ENCODE measurements around the gene GPX1. TPM values are rescaled to one million over a fixed set of nuclear protein-coding genes. Genes with fewer than 3 reads are reported as not detected.

GPX1 gene
- total RNA-seq, 6 experiments from 2014 or later: 127 to 455 (median 278) TPM

DNA sequence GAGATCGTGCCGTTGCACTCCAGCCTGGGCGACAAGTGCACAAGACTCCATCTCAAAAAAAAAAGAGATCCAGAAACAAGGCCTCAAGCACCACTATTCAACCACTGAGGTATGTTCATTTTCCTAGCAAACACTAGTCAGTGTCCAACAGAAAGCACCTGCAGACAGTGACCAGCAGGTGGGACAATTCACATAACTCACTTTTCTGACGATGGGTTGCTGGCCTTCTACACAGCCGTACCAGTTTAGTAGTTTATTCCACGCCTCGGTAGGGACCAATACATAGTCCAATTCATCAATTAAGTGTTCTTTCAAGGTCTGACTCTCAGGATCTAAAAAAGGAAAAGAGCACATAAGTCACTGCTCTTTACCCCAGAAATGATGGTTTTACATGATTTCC lies 30.7 kb downstream of the GPX1 start:
- no peaks in the 10 kb centered on the region for H3K27me3 ChIP-seq
- intact Hi-C loops (cut with DNase I): no loop called here
- WGBS (ENCODE audit: insufficient coverage, low coverage, low lambda C conversion rate, missing lambda C conversion rate): 54% methylated on average over 6 of the region's 7 CpGs
- DNase-seq: no peak
- peaks cover 20 to 62% (median 40%) of the 10 kb centered on the region in 4 donors for H3K36me3 ChIP-seq
- no peak for TF ChIP-seq POLR2A (IDR thresholded peaks at IDR 0.05)
- TF ChIP-seq, protein P1, sequence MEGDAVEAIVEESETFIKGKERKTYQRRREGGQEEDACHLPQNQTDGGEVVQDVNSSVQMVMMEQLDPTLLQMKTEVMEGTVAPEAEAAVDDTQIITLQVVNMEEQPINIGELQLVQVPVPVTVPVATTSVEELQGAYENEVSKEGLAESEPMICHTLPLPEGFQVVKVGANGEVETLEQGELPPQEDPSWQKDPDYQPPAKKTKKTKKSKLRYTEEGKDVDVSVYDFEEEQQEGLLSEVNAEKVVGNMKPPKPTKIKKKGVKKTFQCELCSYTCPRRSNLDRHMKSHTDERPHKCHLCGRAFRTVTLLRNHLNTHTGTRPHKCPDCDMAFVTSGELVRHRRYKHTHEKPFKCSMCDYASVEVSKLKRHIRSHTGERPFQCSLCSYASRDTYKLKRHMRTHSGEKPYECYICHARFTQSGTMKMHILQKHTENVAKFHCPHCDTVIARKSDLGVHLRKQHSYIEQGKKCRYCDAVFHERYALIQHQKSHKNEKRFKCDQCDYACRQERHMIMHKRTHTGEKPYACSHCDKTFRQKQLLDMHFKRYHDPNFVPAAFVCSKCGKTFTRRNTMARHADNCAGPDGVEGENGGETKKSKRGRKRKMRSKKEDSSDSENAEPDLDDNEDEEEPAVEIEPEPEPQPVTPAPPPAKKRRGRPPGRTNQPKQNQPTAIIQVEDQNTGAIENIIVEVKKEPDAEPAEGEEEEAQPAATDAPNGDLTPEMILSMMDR (IDR thresholded peaks at IDR 0.05): peak; percentile 32 to 42 (median 36)
- no peak overlapping the region for H3K4me3 ChIP-seq
- ATAC-seq: peak; percentile 53 to 76 (median 72)
- no peak overlapping the region for H3K27ac ChIP-seq
- no peaks in the 10 kb centered on the region for H3K9me3 ChIP-seq
- no peaks in the 10 kb centered on the region for H3K4me1 ChIP-seq

DNA sequence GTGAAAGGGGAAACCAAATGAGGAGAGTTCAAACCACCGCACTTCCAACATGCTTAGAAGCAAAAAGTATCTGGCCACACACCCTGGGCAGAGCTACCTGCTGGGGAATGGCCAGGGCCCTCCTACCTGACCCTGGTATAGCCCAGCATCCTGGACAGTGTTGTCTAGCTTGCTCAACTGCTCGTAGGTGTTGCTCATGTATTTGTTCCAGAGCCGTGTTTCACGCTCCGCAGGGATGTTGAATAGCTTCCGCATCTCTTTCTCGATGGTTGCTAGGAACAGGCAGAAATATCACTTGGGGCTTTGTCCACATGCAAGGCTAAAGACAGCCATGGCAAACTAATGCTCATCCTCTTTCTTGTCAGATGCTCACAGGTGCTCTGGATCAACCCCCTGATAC lies 33.4 kb downstream of the GPX1 start:
- Histone ChIP-seq H3K27ac (no peak overlapping the region), H3K4me3 (no peak overlapping the region), H3K4me1 (no peaks in the 10 kb centered on the region), H3K27me3 (no peaks in the 10 kb centered on the region), H3K36me3 (peaks cover 20 to 67% (median 45%) of the 10 kb centered on the region in 4 donors), H3K9me3 (no peaks in the 10 kb centered on the region)
- DNase-seq (no peak), ATAC-seq (no peak)
- intact Hi-C loops (cut with DNase I): no loop called here
- TF ChIP-seq, protein P1 (IDR thresholded peaks at IDR 0.05): no peak
- TF ChIP-seq POLR2A (IDR thresholded peaks at IDR 0.05): no peak
- WGBS (ENCODE audit: insufficient coverage, low coverage, low lambda C conversion rate, missing lambda C conversion rate): no CpG with 5 or more reads among the region's 7 CpGs

DNA sequence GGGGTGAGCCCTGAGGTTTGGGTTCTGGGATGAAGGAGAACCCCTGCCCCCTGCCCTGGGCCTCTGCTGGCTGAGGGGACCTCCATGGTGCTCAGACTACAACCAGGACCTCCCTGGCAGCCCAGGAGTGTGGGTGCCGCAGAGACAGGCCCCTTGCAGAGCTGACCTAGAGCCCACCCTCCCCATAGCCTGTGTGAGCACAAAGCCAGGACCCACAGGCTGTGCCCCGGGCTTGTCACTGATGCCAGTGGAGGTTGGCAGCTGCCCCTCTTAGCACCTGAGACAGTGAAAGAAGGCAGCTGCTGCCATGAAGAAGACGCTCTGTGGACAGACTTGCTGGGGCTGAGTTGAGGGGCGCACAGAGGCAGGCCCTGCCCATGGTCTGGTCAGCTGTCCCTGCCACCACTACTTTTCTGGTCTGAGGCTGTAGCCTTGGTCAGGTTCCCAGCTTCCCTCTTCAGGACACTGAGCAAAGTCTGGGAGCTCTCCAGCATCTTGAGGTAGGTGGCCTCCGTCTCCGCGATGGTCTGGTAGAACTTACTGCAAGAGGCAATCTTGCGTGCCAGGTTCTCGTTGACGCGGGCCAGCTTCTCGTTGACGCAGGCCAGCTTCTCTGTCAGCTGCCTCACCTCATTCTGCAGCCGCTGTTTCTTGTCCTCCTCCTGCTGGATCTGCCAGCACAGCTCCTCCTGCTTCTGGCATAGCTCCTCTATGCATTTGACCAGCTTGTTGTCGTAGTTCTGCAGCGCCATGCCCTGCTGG lies 41.3 kb downstream of the GPX1 start:
- H3K4me1 ChIP-seq: no peaks in the 10 kb centered on the region
- DNase-seq (no peak), ATAC-seq (peak in 1 of 4 donors; percentile 35)
- H3K27ac ChIP-seq: no peak overlapping the region
- no peaks in the 10 kb centered on the region for H3K9me3 ChIP-seq
- 95% methylated on average over 8 of the region's 16 CpGs for WGBS (ENCODE audit: insufficient coverage, low coverage, low lambda C conversion rate, missing lambda C conversion rate)
- H3K4me3 ChIP-seq: no peak overlapping the region
- peaks cover 0 to 52% (median 25%) of the 10 kb centered on the region in 4 donors for H3K36me3 ChIP-seq
- TF ChIP-seq, protein P1 (IDR thresholded peaks at IDR 0.05): no peak
- no peak for TF ChIP-seq POLR2A (IDR thresholded peaks at IDR 0.05)
- intact Hi-C loops (cut with DNase I): no loop called here
- no peaks in the 10 kb centered on the region for H3K27me3 ChIP-seq

DNA sequence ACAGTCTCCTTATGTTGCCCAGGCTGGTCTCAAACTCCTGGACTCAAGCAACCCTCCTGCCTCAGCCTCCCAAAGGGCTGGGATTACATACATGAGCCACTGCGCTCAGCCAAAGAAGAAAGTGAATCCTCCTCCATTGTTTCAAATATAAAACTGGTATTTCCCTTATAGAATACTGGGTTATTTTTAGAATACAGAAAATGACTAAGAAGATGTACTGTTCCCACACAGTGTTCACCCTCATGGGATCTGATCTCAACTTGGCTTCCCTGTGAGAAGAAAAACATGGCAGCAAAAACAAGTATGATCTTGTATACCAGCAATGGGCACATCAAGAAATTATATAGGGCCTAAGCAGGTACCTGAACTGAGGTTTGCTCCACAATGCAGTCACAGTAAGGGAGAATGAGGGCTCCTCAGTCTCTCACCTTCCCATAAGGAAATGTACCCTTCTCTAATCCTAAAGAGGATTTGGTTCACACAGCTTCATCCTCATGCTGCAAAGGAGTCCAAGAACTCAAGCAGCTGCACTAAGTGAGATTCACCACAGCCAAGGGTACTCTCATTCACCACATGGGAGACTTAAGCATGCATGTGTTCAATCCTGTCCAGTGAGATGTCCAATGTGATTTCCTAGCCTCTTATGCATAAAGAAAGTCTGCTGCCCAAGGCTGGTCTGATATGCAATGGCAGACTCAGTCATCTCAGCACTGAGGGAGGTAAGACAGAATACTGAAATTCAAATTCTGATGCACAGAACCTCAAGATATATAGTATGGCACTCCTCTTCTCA lies 44.1 kb downstream of the GPX1 start:
- no peaks in the 10 kb centered on the region for H3K4me1 ChIP-seq
- no peak overlapping the region for H3K27ac ChIP-seq
- peaks cover 0 to 61% (median 22%) of the 10 kb centered on the region in 4 donors for H3K36me3 ChIP-seq
- no CpG with 5 or more reads among the region's 1 CpG for WGBS (ENCODE audit: insufficient coverage, low coverage, low lambda C conversion rate, missing lambda C conversion rate)
- DNase-seq (no peak), ATAC-seq (no peak)
- no peaks in the 10 kb centered on the region for H3K9me3 ChIP-seq
- TF ChIP-seq, protein P1 (IDR thresholded peaks at IDR 0.05): no peak
- no peak for TF ChIP-seq POLR2A (IDR thresholded peaks at IDR 0.05)
- no peaks in the 10 kb centered on the region for H3K27me3 ChIP-seq
- no peak overlapping the region for H3K4me3 ChIP-seq
- intact Hi-C loops (cut with DNase I): no loop called here
